ENCODE data around the gene PDE12. TPM values are rescaled to one million over a fixed set of nuclear protein-coding genes. Genes with fewer than 3 reads are reported as not detected.

The PDE12 gene
- total RNA-seq, 1 donor from 2014 or later = 20.4 TPM

GRCh38 chr3:57616233-57616632 is 60.2 kb downstream of the PDE12 start:
- H3K27ac ChIP-seq = no peak overlapping the region
- intact Hi-C loops (cut with DNase I) = no loop called here
- peaks cover 3% of the 10 kb centered on the region for H3K36me3 ChIP-seq
- no peak overlapping the region for H3K4me3 ChIP-seq
- H3K4me1 ChIP-seq = no peaks in the 10 kb centered on the region
- DNase-seq (no peak), ATAC-seq (no peak)
- H3K27me3 ChIP-seq = no peaks in the 10 kb centered on the region
- H3K9me3 ChIP-seq = no peaks in the 10 kb centered on the region
- TF ChIP-seq CTCF (IDR thresholded peaks at IDR 0.05) = no peak

Other genes with a start within 250 kb of the PDE12 start
- 0.52 TPM for gene DNAH12, start 11.9 kb upstream of the PDE12 start, total RNA-seq
- 130 TPM for gene ARF4, start 41.1 kb downstream of the PDE12 start, total RNA-seq
- gene DENND6A, start 136.8 kb downstream of the PDE12 start, total RNA-seq = 25.9 TPM
- 65.2 TPM for gene SLMAP, start 200.0 kb downstream of the PDE12 start, total RNA-seq

All from upper lobe of right lung (tissue), 1 donor.